HCT116 (cell line): ENCODE data around the gene TOP3B. TPM values are rescaled to one million over a fixed set of nuclear protein-coding genes. Genes with fewer than 3 reads are reported as not detected.

Experiments used
- ATAC-seq: fragments of 200-7000 bp; cut with Tn5 transposase; 2 replicates; pipeline ENCODE4 v1.9.1; 2020; ENCODE audit warnings: mild to moderate bottlenecking, moderate library complexity
- BruUV-seq: library from RNA; stranded (reverse); fragments of 400-500 nt; replicated peaks from 2 replicates; lab custom pipeline; 2021; lab: Mats Ljungman, UMichigan
- CTCF ChIA-PET: fragments of 300-600 bp; sonication (Branson Sonifier 250); formaldehyde crosslinking; loops from one replicate; lab custom pipeline; 2021; ENCODE audit warnings: antibody characterized with exemption; lab: Charles Lee
- POLR2A ChIA-PET: fragments of 300-600, 350-600 bp; sonication (Branson Sonifier 250); formaldehyde crosslinking; loops from one replicate; lab custom pipeline; 2021; ENCODE audit warnings: antibody characterized with exemption; lab: Charles Lee
- RAD21 ChIA-PET, 2 experiments: fragments of 300-600 bp; sonication (Branson Sonifier 250); formaldehyde crosslinking; loops; one replicate each; lab custom pipeline; 2023; ENCODE audit warnings: low total read pairs in 2 of 2; ENCODE audit not compliant: uncharacterized antibody in 2 of 2, unreplicated experiment in 2 of 2, low non-redundant PET in 1 of 2; lab: Charles Lee
- DNase-seq: peaks from one replicate; pipeline ENCODE4 v3.0.0-alpha.2; 2010; ENCODE audit warnings: low read depth, low spot score
- H2AFZ ChIP-seq: fragments of 200-600 bp; shearing (Covaris generic), sonication (generic); 2 replicates; pipeline ENCODE4 v1.6.1; 2017; ENCODE audit warnings: low read depth, mixed run types, mixed read lengths, antibody characterized with exemption, low read length; ENCODE audit not compliant: poor library complexity, severe bottlenecking
- H3K27ac ChIP-seq: 2 replicates; pipeline ENCODE4 v1.5.1; 2012; ENCODE audit warnings: low read depth, low read length
- H3K27me3 ChIP-seq: fragments of 200-600 bp; sonication (generic); 2 replicates; pipeline ENCODE4 v1.6.1; 2016; ENCODE audit warnings: mixed run types, low read length, mixed read lengths; ENCODE audit not compliant: insufficient read depth
- H3K36me3 ChIP-seq, 2 experiments: fragments of 200-500 bp in 1 of 2; fragments of 200-600 bp in 1 of 2; sonication (Bioruptor generic) in 1 of 2; sonication (generic) in 1 of 2; 2 replicates each; pipeline versions ENCODE4 v1.5.1 to v1.6.1; 2014 to 2016; ENCODE audit warnings: low read length in 2 of 2, inconsistent platforms in 1 of 2, mixed read lengths in 1 of 2, mixed run types in 1 of 2; ENCODE audit not compliant: insufficient read depth in 2 of 2, control insufficient read depth in 1 of 2
- H3K4me1 ChIP-seq, 2 experiments: fragments of 200-600 bp in 1 of 2; sonication (generic) in 1 of 2; 2 replicates each; pipeline versions ENCODE4 v1.5.1 to v1.6.1; 2012 to 2017; ENCODE audit warnings: low read length in 2 of 2, inconsistent platforms in 1 of 2, mild to moderate bottlenecking in 1 of 2, mixed read lengths in 1 of 2, mixed run types in 1 of 2, moderate library complexity in 1 of 2; ENCODE audit not compliant: insufficient read depth in 2 of 2, control insufficient read depth in 1 of 2
- H3K4me2 ChIP-seq: fragments of 200-600 bp; sonication (generic); 2 replicates; pipeline ENCODE4 v1.6.1; 2017; ENCODE audit warnings: mixed run types, low read length, mixed read lengths
- H3K4me3 ChIP-seq, 2 experiments: fragments of 200-600 bp in 1 of 2; sonication (generic) in 1 of 2; replicated peaks in 1 of 2; 2 replicates each; pipeline ENCODE4 v1.5.1; 2011 to 2016; ENCODE audit warnings: low read length in 2 of 2, control low read depth in 1 of 2, low read depth in 1 of 2, mild to moderate bottlenecking in 1 of 2, mixed read lengths in 1 of 2, mixed run types in 1 of 2
- H3K79me2 ChIP-seq: fragments of 200-600 bp; sonication (generic); 2 replicates; pipeline ENCODE4 v1.6.1; 2017; ENCODE audit warnings: mild to moderate bottlenecking, mixed run types, low read length, moderate library complexity, mixed read lengths; ENCODE audit not compliant: insufficient read depth
- H3K9ac ChIP-seq: fragments of 200-600 bp; sonication (generic); 2 replicates; pipeline ENCODE4 v1.6.1; 2016; ENCODE audit warnings: low read length, mixed read lengths
- H3K9me2 ChIP-seq: fragments of 200-600 bp; sonication (generic), shearing (Covaris generic); 2 replicates; pipeline ENCODE4 v1.6.1; 2017; ENCODE audit warnings: mixed run types, mild to moderate bottlenecking, moderate library complexity; ENCODE audit not compliant: insufficient read depth
- H3K9me3 ChIP-seq, 2 experiments: fragments of 200-500 bp in 1 of 2; fragments of 200-600 bp in 1 of 2; sonication (Bioruptor generic) in 1 of 2; sonication (generic) in 1 of 2; 2 replicates each; pipeline ENCODE4 v1.6.1; 2014 to 2017; ENCODE audit warnings: low read length in 2 of 2, mixed read lengths in 2 of 2, inconsistent platforms in 1 of 2, low read depth in 1 of 2, mild to moderate bottlenecking in 1 of 2, mixed run types in 1 of 2, moderate library complexity in 1 of 2; ENCODE audit not compliant: control insufficient read depth in 1 of 2, insufficient read depth in 1 of 2
- H4K20me1 ChIP-seq: fragments of 200-600 bp; sonication (generic), shearing (Covaris generic); 2 replicates; pipeline ENCODE4 v1.6.1; 2017; ENCODE audit warnings: mixed run types, mild to moderate bottlenecking, moderate library complexity; ENCODE audit not compliant: insufficient read depth
- EGR1 ChIP-seq: IDR thresholded peaks from 2 replicates; pipeline ENCODE4 v1.6.1; 2012; ENCODE audit warnings: low read depth
- EZH2 ChIP-seq: fragments of 200-600 bp; sonication (generic); IDR thresholded peaks from 2 replicates; pipeline ENCODE4 v1.6.1; 2017; ENCODE audit warnings: antibody characterized with exemption, mixed run types
- FOSL1 ChIP-seq: IDR thresholded peaks from 2 replicates; pipeline ENCODE4 v1.6.1; 2012; ENCODE audit warnings: low read depth
- POLR2AphosphoS5 ChIP-seq: IDR thresholded peaks from 2 replicates; pipeline ENCODE4 v1.6.1; 2011; ENCODE audit warnings: mild to moderate bottlenecking, low read depth, low read length, moderate library complexity
- SRF ChIP-seq: IDR thresholded peaks from 2 replicates; pipeline ENCODE4 v1.6.1; 2012; ENCODE audit warnings: low read depth
- TCF7L2 ChIP-seq: IDR thresholded peaks from 2 replicates; pipeline ENCODE4 v1.7.0; 2011; ENCODE audit warnings: borderline replicate concordance, inconsistent platforms; ENCODE audit not compliant: insufficient read depth, insufficient read length; ENCODE audit errors: extremely low read depth
- YY1 ChIP-seq: IDR thresholded peaks from 2 replicates; pipeline ENCODE4 v1.6.1; 2011; ENCODE audit warnings: low read length, low read depth, moderate library complexity, mild to moderate bottlenecking; ENCODE audit not compliant: insufficient replicate concordance; ENCODE audit errors: extremely low read depth
- ZNF274 ChIP-seq: fragments of 200-500 bp; sonication (Bioruptor generic); IDR thresholded peaks from 2 replicates; pipeline ENCODE4 v1.6.1; 2014; ENCODE audit warnings: mild to moderate bottlenecking, low read depth, low read length, inconsistent platforms
- intact Hi-C: fragments of 100-400 bp; cut with micrococcal nuclease; formaldehyde crosslinking; loops from 2 replicates; pipeline ENCODE4 v1.10.0; 2022
- total RNA-seq: library from RNA; stranded (reverse); gene quantifications from one replicate; pipeline ENCODE4 v1.2.1, GENCODE V29; 2021; ENCODE audit not compliant: unreplicated experiment
- TF ChIP-seq, protein P1 (sequence below): IDR thresholded peaks from 2 replicates; pipeline ENCODE4 v1.6.1; 2012
- TF ChIP-seq, protein P2 (sequence below): IDR thresholded peaks from 2 replicates; pipeline ENCODE4 v1.6.1; 2011; ENCODE audit warnings: mild to moderate bottlenecking, low read length, moderate library complexity; ENCODE audit not compliant: insufficient replicate concordance; ENCODE audit errors: extremely low read depth
- TF ChIP-seq, protein P3 (sequence below): IDR thresholded peaks from 2 replicates; pipeline ENCODE4 v1.6.1; 2012; ENCODE audit warnings: low read depth
- TF ChIP-seq, protein P4 (sequence below), 3 experiments: fragments of 200-600 bp in 1 of 3; sonication (generic) in 1 of 3; IDR thresholded peaks in 2 of 3; conservative IDR thresholded peaks in 1 of 3; 2 replicates each; pipeline ENCODE4 v1.5.1; 2012 to 2017; ENCODE audit warnings: low read depth in 2 of 3, low read length in 2 of 3, antibody characterized with exemption in 1 of 3, borderline replicate concordance in 1 of 3, control low read depth in 1 of 3, mild to moderate bottlenecking in 1 of 3, mixed read lengths in 1 of 3, mixed run types in 1 of 3, moderate library complexity in 1 of 3; ENCODE audit not compliant: insufficient read depth in 1 of 3

Gene TOP3B
- total RNA-seq, 1 experiment from 2014 or later = 50.1 TPM

DNA sequence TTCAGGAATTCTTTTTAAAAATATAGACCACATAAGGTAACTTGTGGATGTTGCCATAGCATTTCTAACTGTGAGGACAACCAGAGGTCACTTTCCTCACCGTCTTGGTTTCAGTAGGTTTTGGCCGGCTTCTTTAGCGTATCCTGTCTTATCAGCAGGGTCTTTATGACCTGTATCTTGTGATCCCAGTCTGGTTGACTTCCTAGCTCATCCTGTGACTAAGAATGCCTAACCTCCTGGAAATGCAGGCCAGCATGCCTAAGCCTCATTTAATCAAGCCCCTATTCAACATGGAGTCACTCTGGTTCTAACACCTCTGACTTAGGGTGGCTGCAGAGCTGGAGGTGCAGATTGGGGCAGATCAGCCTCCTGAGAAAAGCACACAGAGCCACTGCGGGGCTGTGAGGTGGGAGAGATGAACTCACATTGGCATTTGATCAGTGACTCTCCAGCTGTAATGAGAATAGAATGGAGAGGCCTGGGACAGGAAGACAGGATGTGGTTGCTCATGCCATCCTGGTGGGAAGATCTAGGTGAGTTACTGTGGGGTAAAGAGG lies 41.1 kb upstream of the TOP3B start:
- Histone ChIP-seq H4K20me1 (no peaks in the 10 kb centered on the region), H3K4me1 (no peaks in the 10 kb centered on the region), H3K79me2 (no peaks in the 10 kb centered on the region), H3K36me3 (no peaks in the 10 kb centered on the region), H3K9me3 (no peaks in the 10 kb centered on the region), H3K4me3 (no peak overlapping the region), H3K9me2 (no peaks in the 10 kb centered on the region), H2AFZ (no peak overlapping the region), H3K9ac (no peak overlapping the region), H3K27me3 (no peaks in the 10 kb centered on the region), H3K4me2 (no peak overlapping the region), H3K27ac (no peak overlapping the region)
- no TSS peak for BruUV-seq
- ChIA-PET CTCF (no interaction called here), RAD21 (no interaction called here), POLR2A (no interaction called here)
- intact Hi-C loops = no loop called here
- ATAC-seq (no peak), DNase-seq (no peak)
- no peak for TF ChIP-seq EZH2
- no peak for TF ChIP-seq FOSL1
- TF ChIP-seq, protein P1, sequence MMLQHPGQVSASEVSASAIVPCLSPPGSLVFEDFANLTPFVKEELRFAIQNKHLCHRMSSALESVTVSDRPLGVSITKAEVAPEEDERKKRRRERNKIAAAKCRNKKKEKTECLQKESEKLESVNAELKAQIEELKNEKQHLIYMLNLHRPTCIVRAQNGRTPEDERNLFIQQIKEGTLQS = no peak
- TF ChIP-seq, protein P2, sequence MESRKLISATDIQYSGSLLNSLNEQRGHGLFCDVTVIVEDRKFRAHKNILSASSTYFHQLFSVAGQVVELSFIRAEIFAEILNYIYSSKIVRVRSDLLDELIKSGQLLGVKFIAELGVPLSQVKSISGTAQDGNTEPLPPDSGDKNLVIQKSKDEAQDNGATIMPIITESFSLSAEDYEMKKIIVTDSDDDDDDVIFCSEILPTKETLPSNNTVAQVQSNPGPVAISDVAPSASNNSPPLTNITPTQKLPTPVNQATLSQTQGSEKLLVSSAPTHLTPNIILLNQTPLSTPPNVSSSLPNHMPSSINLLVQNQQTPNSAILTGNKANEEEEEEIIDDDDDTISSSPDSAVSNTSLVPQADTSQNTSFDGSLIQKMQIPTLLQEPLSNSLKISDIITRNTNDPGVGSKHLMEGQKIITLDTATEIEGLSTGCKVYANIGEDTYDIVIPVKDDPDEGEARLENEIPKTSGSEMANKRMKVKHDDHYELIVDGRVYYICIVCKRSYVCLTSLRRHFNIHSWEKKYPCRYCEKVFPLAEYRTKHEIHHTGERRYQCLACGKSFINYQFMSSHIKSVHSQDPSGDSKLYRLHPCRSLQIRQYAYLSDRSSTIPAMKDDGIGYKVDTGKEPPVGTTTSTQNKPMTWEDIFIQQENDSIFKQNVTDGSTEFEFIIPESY = no peak
- no peak for TF ChIP-seq SRF
- no peak for TF ChIP-seq ZNF274
- no peak for TF ChIP-seq POLR2AphosphoS5
- TF ChIP-seq EGR1 = no peak
- no peak for TF ChIP-seq TCF7L2
- TF ChIP-seq, protein P3, sequence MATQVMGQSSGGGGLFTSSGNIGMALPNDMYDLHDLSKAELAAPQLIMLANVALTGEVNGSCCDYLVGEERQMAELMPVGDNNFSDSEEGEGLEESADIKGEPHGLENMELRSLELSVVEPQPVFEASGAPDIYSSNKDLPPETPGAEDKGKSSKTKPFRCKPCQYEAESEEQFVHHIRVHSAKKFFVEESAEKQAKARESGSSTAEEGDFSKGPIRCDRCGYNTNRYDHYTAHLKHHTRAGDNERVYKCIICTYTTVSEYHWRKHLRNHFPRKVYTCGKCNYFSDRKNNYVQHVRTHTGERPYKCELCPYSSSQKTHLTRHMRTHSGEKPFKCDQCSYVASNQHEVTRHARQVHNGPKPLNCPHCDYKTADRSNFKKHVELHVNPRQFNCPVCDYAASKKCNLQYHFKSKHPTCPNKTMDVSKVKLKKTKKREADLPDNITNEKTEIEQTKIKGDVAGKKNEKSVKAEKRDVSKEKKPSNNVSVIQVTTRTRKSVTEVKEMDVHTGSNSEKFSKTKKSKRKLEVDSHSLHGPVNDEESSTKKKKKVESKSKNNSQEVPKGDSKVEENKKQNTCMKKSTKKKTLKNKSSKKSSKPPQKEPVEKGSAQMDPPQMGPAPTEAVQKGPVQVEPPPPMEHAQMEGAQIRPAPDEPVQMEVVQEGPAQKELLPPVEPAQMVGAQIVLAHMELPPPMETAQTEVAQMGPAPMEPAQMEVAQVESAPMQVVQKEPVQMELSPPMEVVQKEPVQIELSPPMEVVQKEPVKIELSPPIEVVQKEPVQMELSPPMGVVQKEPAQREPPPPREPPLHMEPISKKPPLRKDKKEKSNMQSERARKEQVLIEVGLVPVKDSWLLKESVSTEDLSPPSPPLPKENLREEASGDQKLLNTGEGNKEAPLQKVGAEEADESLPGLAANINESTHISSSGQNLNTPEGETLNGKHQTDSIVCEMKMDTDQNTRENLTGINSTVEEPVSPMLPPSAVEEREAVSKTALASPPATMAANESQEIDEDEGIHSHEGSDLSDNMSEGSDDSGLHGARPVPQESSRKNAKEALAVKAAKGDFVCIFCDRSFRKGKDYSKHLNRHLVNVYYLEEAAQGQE = no peak
- TF ChIP-seq, protein P4, sequence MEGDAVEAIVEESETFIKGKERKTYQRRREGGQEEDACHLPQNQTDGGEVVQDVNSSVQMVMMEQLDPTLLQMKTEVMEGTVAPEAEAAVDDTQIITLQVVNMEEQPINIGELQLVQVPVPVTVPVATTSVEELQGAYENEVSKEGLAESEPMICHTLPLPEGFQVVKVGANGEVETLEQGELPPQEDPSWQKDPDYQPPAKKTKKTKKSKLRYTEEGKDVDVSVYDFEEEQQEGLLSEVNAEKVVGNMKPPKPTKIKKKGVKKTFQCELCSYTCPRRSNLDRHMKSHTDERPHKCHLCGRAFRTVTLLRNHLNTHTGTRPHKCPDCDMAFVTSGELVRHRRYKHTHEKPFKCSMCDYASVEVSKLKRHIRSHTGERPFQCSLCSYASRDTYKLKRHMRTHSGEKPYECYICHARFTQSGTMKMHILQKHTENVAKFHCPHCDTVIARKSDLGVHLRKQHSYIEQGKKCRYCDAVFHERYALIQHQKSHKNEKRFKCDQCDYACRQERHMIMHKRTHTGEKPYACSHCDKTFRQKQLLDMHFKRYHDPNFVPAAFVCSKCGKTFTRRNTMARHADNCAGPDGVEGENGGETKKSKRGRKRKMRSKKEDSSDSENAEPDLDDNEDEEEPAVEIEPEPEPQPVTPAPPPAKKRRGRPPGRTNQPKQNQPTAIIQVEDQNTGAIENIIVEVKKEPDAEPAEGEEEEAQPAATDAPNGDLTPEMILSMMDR (IDR thresholded peaks at IDR 0.05 in 2 of 3, conservative IDR thresholded peaks at IDR 0.05 in 1 of 3; ENCODE audit: borderline replicate concordance in 1 of 3, insufficient read depth in 1 of 3, low read depth in 2 of 3, low read length in 2 of 3) = no peak
- no peak for TF ChIP-seq YY1
